Sigmoid colon (tissue), 7 donors: ENCODE measurements around the gene GRIN2A. TPM values are rescaled to one million over a fixed set of nuclear protein-coding genes. Genes with fewer than 3 reads are reported as not detected.
A peak's percentile ranks its signal among the peaks of the same experiment; 100 is the strongest.

ENCODE experiments used
- DNase-seq: peaks from one replicate; pipeline ENCODE4 v3.0.0-alpha.2; 2019
- H3K27ac ChIP-seq, 4 donors: fragments of 200-600 bp; sonication (generic); one replicate each; pipeline ENCODE4 v1.5.1; 2016 to 2019; ENCODE audit warnings: mild to moderate bottlenecking in 1 of 4
- H3K27me3 ChIP-seq, 3 donors: fragments of 200-600 bp; sonication (generic); one replicate each; pipeline ENCODE4 v1.5.1; 2019; ENCODE audit warnings: mild to moderate bottlenecking in 1 of 3
- H3K36me3 ChIP-seq, 4 donors: fragments of 200-600 bp; sonication (generic); one replicate each; pipeline ENCODE4 v1.5.1; 2016 to 2019
- H3K4me1 ChIP-seq, 4 donors: fragments of 200-600 bp; sonication (generic); one replicate each; pipeline ENCODE4 v1.5.1; 2017 to 2019
- H3K4me3 ChIP-seq, 4 donors: fragments of 200-600 bp; sonication (generic); one replicate each; pipeline ENCODE4 v1.5.1; 2017 to 2019; ENCODE audit warnings: mild to moderate bottlenecking in 2 of 4, moderate library complexity in 1 of 4
- H3K9me3 ChIP-seq, 4 donors: fragments of 200-600 bp in 3 of 4; sonication (generic) in 3 of 4; one replicate each; pipeline versions ENCODE4 v1.5.1 to v1.6.1; 2013 to 2019
- EP300 ChIP-seq, 4 donors: sonication (generic); formaldehyde crosslinking; IDR thresholded peaks; one replicate each; pipeline ENCODE4 v1.6.1; 2017; ENCODE audit warnings: antibody characterized with exemption in 4 of 4
- POLR2A ChIP-seq, 2 donors: fragments of 450-650 bp; IDR thresholded peaks; one replicate each; pipeline ENCODE4 v1.6.1; 2016; ENCODE audit warnings: antibody characterized with exemption in 2 of 2, mild to moderate bottlenecking in 2 of 2, moderate library complexity in 2 of 2
- POLR2AphosphoS5 ChIP-seq, 4 donors: sonication (generic); formaldehyde crosslinking; IDR thresholded peaks; one replicate each; pipeline ENCODE4 v1.6.1; 2017; ENCODE audit warnings: antibody characterized with exemption in 4 of 4
- WGBS, 2 donors: extraction: QIAGEN DNeasy Blood & Tissue Kit; methylation state at CpG; one replicate each; pipeline ENCODE4 v1.1.7; 2013; 5-methylcytosine and 5-hydroxymethylcytosine counted together
- intact Hi-C: fragments of 100-400 bp; cut with DNase I; formaldehyde crosslinking; loops from one replicate; pipeline ENCODE4 v1.15.1; 2023
- polyA plus RNA-seq, 3 donors: library from polyadenylated mRNA; stranded (reverse); fragments of 200-250 nt; gene quantifications; one replicate each; pipeline ENCODE4 v1.2.3, GENCODE V29; 2013
- total RNA-seq, 4 donors: library from RNA; depleted of rRNA; stranded (reverse); fragments of >200 nt; gene quantifications; one replicate each; pipeline ENCODE4 v1.1.0, GENCODE V29; 2016
- TF ChIP-seq, protein P1 (sequence below), 4 experiments: fragments of 450-650 bp in 3 of 4; fragments of 200-600 bp in 1 of 4; IDR thresholded peaks; one replicate each; pipeline ENCODE4 v1.5.1; 2016 to 2019; ENCODE audit warnings: antibody characterized with exemption in 4 of 4, mild to moderate bottlenecking in 3 of 4, moderate library complexity in 2 of 4
- donor health status: healthy with polysubstance abuse.
- donor health status: Bipolar disorder and iron deficiency.
- donor health status: healthy.

Gene GRIN2A
- total and polyA plus RNA-seq, 7 donors, result under 0.01 to 0.36 (median 0.09) TPM

DNA sequence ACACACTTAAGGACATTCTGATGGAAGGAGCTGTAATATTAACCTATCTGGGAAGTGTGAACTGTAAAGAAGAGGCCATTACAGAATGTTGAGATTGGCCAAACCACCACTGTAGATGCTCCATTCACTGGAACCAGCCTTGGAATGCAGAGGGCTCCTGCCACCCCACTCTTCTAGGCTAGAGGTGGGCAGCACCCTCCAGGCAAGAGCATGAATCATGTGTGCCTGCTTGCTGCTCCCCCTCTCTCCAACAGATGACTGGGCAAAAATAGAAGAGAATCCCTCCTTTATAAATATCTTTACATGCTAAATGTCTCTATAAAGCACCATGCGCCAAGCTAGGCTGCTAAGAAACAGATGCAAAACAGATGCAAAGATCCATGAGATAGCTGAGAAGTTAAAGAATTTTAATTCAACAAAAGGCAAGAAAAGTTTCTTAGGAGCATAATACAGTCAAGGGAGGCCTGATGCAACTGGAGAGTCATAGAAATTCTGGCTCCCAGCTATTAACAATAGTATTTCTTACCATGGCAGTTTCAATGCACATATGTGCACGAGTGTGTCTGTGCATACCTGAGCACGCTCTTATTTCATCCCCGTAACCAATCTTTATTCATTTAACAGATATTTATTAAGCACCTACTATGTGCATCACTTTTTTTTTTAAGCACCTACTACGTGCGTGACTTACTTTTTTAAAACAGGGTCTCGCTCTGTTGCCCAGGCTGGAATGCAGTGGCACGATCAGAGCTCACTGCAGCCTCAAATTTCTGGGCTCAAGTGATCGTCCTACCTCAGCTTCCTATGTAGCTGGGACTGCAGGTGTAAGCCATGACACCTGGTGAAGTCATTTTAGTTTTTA is 53.6 kb downstream of the GRIN2A start:
- intact Hi-C loops, result no loop called here

DNA sequence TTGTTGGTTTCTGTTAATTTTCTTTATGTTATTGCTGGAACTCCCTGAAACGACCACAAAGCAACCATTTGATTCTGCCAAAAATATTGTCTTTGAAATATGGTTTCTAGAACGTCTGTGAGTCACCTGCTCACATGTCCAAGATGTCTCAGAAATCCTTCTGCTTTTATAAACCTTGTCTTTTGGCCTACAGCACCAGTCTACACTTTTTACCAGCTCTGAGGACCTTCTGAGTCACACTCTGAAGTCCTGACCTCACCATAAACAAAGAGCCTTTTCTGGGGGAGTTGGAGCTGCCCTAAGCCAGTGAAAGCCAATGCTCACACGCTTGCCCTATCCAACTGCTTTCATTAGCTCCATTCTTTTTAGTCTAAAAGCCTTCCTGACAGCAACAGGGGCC is 55.5 kb downstream of the GRIN2A start:
- Histone ChIP-seq H3K27me3 (no peaks in the 10 kb centered on the region), H3K9me3 (no peaks in the 10 kb centered on the region), H3K27ac (peak overlapping the region in 1 of 4 donors; percentile 53), H3K4me3 (no peak overlapping the region), H3K4me1 (peaks cover 0 to 40% (median 23%) of the 10 kb centered on the region in 4 donors), H3K36me3 (no peaks in the 10 kb centered on the region)
- no peak for DNase-seq
- WGBS, 2 donors, result 41 to 61% methylated on average over 3 of the region's 3 CpGs
- intact Hi-C loops, result no loop called here
- TF ChIP-seq, protein P1, sequence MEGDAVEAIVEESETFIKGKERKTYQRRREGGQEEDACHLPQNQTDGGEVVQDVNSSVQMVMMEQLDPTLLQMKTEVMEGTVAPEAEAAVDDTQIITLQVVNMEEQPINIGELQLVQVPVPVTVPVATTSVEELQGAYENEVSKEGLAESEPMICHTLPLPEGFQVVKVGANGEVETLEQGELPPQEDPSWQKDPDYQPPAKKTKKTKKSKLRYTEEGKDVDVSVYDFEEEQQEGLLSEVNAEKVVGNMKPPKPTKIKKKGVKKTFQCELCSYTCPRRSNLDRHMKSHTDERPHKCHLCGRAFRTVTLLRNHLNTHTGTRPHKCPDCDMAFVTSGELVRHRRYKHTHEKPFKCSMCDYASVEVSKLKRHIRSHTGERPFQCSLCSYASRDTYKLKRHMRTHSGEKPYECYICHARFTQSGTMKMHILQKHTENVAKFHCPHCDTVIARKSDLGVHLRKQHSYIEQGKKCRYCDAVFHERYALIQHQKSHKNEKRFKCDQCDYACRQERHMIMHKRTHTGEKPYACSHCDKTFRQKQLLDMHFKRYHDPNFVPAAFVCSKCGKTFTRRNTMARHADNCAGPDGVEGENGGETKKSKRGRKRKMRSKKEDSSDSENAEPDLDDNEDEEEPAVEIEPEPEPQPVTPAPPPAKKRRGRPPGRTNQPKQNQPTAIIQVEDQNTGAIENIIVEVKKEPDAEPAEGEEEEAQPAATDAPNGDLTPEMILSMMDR (IDR thresholded peaks at IDR 0.05), result no peak

More for the DNA sequence above, 53.6 kb downstream of the GRIN2A start:
- Histone ChIP-seq H3K9me3 (no peaks in the 10 kb centered on the region), H3K36me3 (no peaks in the 10 kb centered on the region), H3K27me3 (no peaks in the 10 kb centered on the region), H3K4me3 (no peak overlapping the region), H3K27ac (no peak overlapping the region), H3K4me1 (peaks cover 0 to 25% (median 10%) of the 10 kb centered on the region in 4 donors)
- DNase-seq, result no peak
- WGBS, 2 donors, result 81 to 86% methylated on average over 9 of the region's 9 CpGs
- TF ChIP-seq, protein P1 (IDR thresholded peaks at IDR 0.05), result no peak
- TF ChIP-seq EP300 (IDR thresholded peaks at IDR 0.05) (no peak), POLR2AphosphoS5 (IDR thresholded peaks at IDR 0.05) (no peak), POLR2A (IDR thresholded peaks at IDR 0.05) (no peak)

DNA sequence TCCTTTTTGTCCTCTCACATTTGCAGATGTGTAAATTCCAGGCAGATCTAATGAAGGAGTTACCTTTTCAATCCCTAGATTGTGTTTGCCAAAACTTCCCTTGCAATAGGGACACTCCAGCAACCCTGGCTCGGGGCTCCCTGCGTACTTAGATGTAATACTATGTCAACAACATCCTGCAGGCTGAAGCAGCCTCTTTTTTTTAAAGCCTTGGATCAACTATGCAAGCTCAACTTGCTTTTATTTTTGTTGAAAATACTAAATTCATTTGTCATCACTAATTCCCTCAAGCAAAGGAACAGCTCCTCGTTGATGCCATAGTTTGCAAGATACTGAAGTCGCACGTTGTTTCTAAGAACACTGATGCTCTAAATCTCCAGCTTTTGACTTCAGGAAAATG is 59.1 kb downstream of the GRIN2A start:
- Histone ChIP-seq H3K4me3 (no peak overlapping the region), H3K9me3 (no peaks in the 10 kb centered on the region), H3K36me3 (no peaks in the 10 kb centered on the region), H3K4me1 (peaks cover 0 to 27% (median 18%) of the 10 kb centered on the region in 4 donors), H3K27ac (peak overlapping the region in 1 of 4 donors; percentile 29), H3K27me3 (no peaks in the 10 kb centered on the region)
- no peak for TF ChIP-seq POLR2A (IDR thresholded peaks at IDR 0.05)
- no peak for TF ChIP-seq EP300 (IDR thresholded peaks at IDR 0.05)
- TF ChIP-seq, protein P1 (IDR thresholded peaks at IDR 0.05), result no peak
- no peak for TF ChIP-seq POLR2AphosphoS5 (IDR thresholded peaks at IDR 0.05)
- intact Hi-C loops, result no loop called here
- DNase-seq, result no peak
- 51 to 69% methylated on average over 5 of the region's 5 CpGs for WGBS, 2 donors

DNA sequence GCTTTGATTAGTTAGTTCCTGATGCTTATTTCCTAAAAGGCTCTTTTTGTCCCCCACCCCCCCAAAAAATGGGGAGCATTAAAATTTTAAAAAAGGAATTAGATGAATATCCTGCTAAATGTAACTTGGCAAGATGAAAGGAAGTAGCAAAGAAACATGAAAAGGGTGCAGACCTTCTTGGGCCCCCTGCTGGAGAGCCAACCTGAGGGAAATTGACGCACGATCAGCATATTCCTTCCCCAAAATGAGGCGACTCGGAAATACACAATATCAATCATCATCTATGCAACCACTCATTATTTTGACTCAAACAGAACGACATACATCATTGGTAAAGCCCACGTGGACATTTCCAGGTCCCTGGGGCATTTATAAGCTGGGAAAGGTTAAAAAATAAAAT is 59.7 kb downstream of the GRIN2A start:
- Histone ChIP-seq H3K9me3 (no peaks in the 10 kb centered on the region), H3K27me3 (no peaks in the 10 kb centered on the region), H3K27ac (peak overlapping the region in 2 of 4 donors; percentile 29 to 31), H3K36me3 (no peaks in the 10 kb centered on the region), H3K4me1 (peaks cover 0 to 27% (median 18%) of the 10 kb centered on the region in 4 donors), H3K4me3 (no peak overlapping the region)
- TF ChIP-seq EP300 (IDR thresholded peaks at IDR 0.05), result no peak
- no peak for TF ChIP-seq POLR2A (IDR thresholded peaks at IDR 0.05)
- no peak for TF ChIP-seq POLR2AphosphoS5 (IDR thresholded peaks at IDR 0.05)
- TF ChIP-seq, protein P1 (IDR thresholded peaks at IDR 0.05), result no peak
- intact Hi-C loops, result no loop called here
- WGBS, 2 donors, result 19 to 29% methylated on average over 6 of the region's 6 CpGs
- no peak for DNase-seq
